ENCODE measurements around the gene UEVLD. TPM values are rescaled to one million over a fixed set of nuclear protein-coding genes. Genes with fewer than 3 reads are reported as not detected.
A peak's percentile ranks its signal among the peaks of the same experiment; 100 is the strongest.

UEVLD gene
- polyA plus RNA-seq, 2 of the 4 experiments (the other 2 are of a cell fraction), result 34.7 to 41.2 TPM

- ChIA-PET CTCF (interaction anchor here (0.7 to 1.1 kb wide), 2 partner anchors 16 to 40 kb away, joined by 3 read pairs; no protein-coding TSS in a partner anchor), POLR2A (no interaction called here)
- Histone ChIP-seq H3K9me3 (no peaks in the 10 kb centered on the region), H3K4me1 (peaks cover 24% of the 10 kb centered on the region; the same call in 2 of the 3 replicates), H3K27ac (no peak overlapping the region), H3K4me2 (no peak overlapping the region), H3K4me3 (no peak overlapping the region)
- 96% methylated on average over 1 of the region's 1 CpG for WGBS (ENCODE audit: missing lambda C conversion rate)
- TF ChIP-seq FOSB (CRISPR knock-in tag; IDR thresholded peaks at IDR 0.05), result no peak
- TF ChIP-seq KDM5A (IDR thresholded peaks at IDR 0.05), result no peak
- TF ChIP-seq PHF8 (IDR thresholded peaks at IDR 0.05; ENCODE audit: borderline replicate concordance, low read depth), result no peak
- no peak for TF ChIP-seq MAFK (IDR thresholded peaks at IDR 0.05; ENCODE audit: partially characterized antibody)
- no peak for TF ChIP-seq CEBPB (IDR thresholded peaks at IDR 0.05)
- no peak for TF ChIP-seq FOSL2 (IDR thresholded peaks at IDR 0.05)
- no peak for TF ChIP-seq FOSL2 (CRISPR knock-in tag; IDR thresholded peaks at IDR 0.05)
- no peak for TF ChIP-seq POLR2A (IDR thresholded peaks at IDR 0.05; ENCODE audit: low read length)
- TF ChIP-seq SMC3 (IDR thresholded peaks at IDR 0.05), result no peak
- TF ChIP-seq NPAS2 (CRISPR knock-in tag; IDR thresholded peaks at IDR 0.05; ENCODE audit: borderline replicate concordance), result no peak
- TF ChIP-seq ZSCAN20 (CRISPR knock-in tag; IDR thresholded peaks at IDR 0.05), result no peak
- no peak for TF ChIP-seq RARB (CRISPR knock-in tag; IDR thresholded peaks at IDR 0.05)
- TF ChIP-seq KDM1A (IDR thresholded peaks at IDR 0.05; ENCODE audit: low read depth), result no peak
- no peak for TF ChIP-seq CBX2 (IDR thresholded peaks at IDR 0.05; ENCODE audit: borderline replicate concordance, low read depth)
- TF ChIP-seq NR3C1 (IDR thresholded peaks at IDR 0.05), result no peak
- TF ChIP-seq ELK1 (IDR thresholded peaks at IDR 0.05; ENCODE audit: low read depth, low read length), result no peak
- TF ChIP-seq FOXS1 (CRISPR knock-in tag; IDR thresholded peaks at IDR 0.05), result no peak
- TF ChIP-seq, protein P1, sequence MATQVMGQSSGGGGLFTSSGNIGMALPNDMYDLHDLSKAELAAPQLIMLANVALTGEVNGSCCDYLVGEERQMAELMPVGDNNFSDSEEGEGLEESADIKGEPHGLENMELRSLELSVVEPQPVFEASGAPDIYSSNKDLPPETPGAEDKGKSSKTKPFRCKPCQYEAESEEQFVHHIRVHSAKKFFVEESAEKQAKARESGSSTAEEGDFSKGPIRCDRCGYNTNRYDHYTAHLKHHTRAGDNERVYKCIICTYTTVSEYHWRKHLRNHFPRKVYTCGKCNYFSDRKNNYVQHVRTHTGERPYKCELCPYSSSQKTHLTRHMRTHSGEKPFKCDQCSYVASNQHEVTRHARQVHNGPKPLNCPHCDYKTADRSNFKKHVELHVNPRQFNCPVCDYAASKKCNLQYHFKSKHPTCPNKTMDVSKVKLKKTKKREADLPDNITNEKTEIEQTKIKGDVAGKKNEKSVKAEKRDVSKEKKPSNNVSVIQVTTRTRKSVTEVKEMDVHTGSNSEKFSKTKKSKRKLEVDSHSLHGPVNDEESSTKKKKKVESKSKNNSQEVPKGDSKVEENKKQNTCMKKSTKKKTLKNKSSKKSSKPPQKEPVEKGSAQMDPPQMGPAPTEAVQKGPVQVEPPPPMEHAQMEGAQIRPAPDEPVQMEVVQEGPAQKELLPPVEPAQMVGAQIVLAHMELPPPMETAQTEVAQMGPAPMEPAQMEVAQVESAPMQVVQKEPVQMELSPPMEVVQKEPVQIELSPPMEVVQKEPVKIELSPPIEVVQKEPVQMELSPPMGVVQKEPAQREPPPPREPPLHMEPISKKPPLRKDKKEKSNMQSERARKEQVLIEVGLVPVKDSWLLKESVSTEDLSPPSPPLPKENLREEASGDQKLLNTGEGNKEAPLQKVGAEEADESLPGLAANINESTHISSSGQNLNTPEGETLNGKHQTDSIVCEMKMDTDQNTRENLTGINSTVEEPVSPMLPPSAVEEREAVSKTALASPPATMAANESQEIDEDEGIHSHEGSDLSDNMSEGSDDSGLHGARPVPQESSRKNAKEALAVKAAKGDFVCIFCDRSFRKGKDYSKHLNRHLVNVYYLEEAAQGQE (IDR thresholded peaks at IDR 0.05), result no peak
- TF ChIP-seq JUN (IDR thresholded peaks at IDR 0.05), result no peak
- FAIRE-seq (no peak), DNase-seq (ENCODE audit: low read depth in 1 of 2, low spot score in 1 of 2) (no peak), ATAC-seq (no peak)
These were observed 64.3 kb downstream of the UEVLD start for GRCh38 chr11:18524248-18524647.

GRCh38 chr11:18523084-18523483, 65.5 kb downstream of the UEVLD start:
- H3K27ac ChIP-seq, result no peak overlapping the region
- no peaks in the 10 kb centered on the region for H3K9me3 ChIP-seq
- TF ChIP-seq HOXB13 (CRISPR knock-in tag; IDR thresholded peaks at IDR 0.05; ENCODE audit: low read depth) (no peak), FOSL2 (IDR thresholded peaks at IDR 0.05) (no peak), FOSL2 (CRISPR knock-in tag; IDR thresholded peaks at IDR 0.05) (peak; percentile 63)
- CTCF ChIA-PET, result interaction anchor here (0.7 to 1.2 kb wide), 2 partner anchors 17 to 19 kb away, joined by 3 to 4 read pairs; no protein-coding TSS in a partner anchor
- WGBS (ENCODE audit: missing lambda C conversion rate), result 74% methylated on average over 3 of the region's 3 CpGs
- H3K4me1 ChIP-seq, result peaks cover 18% of the 10 kb centered on the region; the same call in 2 of the 3 replicates
- POLR2A ChIA-PET, result no interaction called here
- DNase-seq (ENCODE audit: low read depth in 1 of 2, low spot score in 1 of 2) (no peak), ATAC-seq (no peak), FAIRE-seq (no peak)
- H3K4me2 ChIP-seq, result no peak overlapping the region
- H3K4me3 ChIP-seq, result no peak overlapping the region

DNA sequence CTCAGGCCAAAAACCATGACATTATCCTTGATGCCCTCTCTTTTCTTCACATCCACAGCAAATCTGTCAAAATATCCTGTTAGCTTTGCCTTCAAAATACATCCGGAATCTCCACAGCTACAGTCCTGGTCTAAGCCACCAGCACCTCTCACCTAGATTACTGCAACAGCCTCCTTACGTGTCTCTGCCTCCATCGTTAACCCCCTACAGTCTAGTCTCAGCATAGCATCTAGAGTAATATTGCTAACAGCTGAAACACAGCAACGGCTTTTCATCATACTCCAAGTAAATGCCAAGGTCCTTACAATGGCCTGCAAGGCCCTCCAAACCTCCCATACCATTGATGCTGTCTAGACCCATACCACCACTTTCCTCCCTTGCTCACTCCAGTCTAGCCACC, 66.1 kb downstream of the UEVLD start:
- no peak overlapping the region for H3K27ac ChIP-seq
- H3K4me3 ChIP-seq, result no peak overlapping the region
- DNase-seq (ENCODE audit: low read depth in 1 of 2, low spot score in 1 of 2), result peak; percentile 46 to 50
- TF ChIP-seq FOXS1 (CRISPR knock-in tag; IDR thresholded peaks at IDR 0.05), result no peak
- no peak for TF ChIP-seq ZNF302 (CRISPR knock-in tag; IDR thresholded peaks at IDR 0.05)
- TF ChIP-seq, protein P2, sequence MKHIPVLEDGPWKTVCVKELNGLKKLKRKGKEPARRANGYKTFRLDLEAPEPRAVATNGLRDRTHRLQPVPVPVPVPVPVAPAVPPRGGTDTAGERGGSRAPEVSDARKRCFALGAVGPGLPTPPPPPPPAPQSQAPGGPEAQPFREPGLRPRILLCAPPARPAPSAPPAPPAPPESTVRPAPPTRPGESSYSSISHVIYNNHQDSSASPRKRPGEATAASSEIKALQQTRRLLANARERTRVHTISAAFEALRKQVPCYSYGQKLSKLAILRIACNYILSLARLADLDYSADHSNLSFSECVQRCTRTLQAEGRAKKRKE (CRISPR knock-in tag; IDR thresholded peaks at IDR 0.05; ENCODE audit: low read depth), result no peak
- TF ChIP-seq PHF8 (IDR thresholded peaks at IDR 0.05; ENCODE audit: borderline replicate concordance, low read depth), result no peak
- no peak for TF ChIP-seq ZFP36 (IDR thresholded peaks at IDR 0.05; ENCODE audit: borderline replicate concordance, partially characterized antibody)
- no peak for TF ChIP-seq MAZ (IDR thresholded peaks at IDR 0.05; ENCODE audit: borderline replicate concordance, low read depth, low read length)
- ATAC-seq, result peak in 1 of 2 experiments; percentile 13; a peak in 2 of 6 replicates
- H3K4me2 ChIP-seq, result no peak overlapping the region
- POLR2A ChIA-PET, result no interaction called here
- 54% methylated on average over 4 of the region's 4 CpGs for WGBS (ENCODE audit: missing lambda C conversion rate)
- no peak for FAIRE-seq
- peaks cover 13% of the 10 kb centered on the region; the same call in 2 of the 3 replicates for H3K4me1 ChIP-seq
- CTCF ChIA-PET, result interaction anchor here (0.7 to 1.2 kb wide), 3 partner anchors 18 to 114 kb away, joined by 3 to 4 read pairs (median 3); no protein-coding TSS in a partner anchor
- H3K9me3 ChIP-seq, result no peaks in the 10 kb centered on the region

Measured in A549 (cell line).